Immature natural killer cell (primary cell): ENCODE data around the gene POGLUT2. TPM values are rescaled to one million over a fixed set of nuclear protein-coding genes. Genes with fewer than 3 reads are reported as not detected.
A peak's percentile ranks its signal among the peaks of the same experiment; 100 is the strongest.

Source experiments
- DNase-seq, 3 donors: peaks; one replicate each; pipeline ENCODE4 v3.0.0; 2022; ENCODE audit warnings: mixed read lengths in 1 of 3
- H3K27ac Mint-ChIP-seq, 6 donors: one replicate each; pipeline ENCODE4 v1.8.0; 2020; ENCODE audit warnings: mixed read lengths in 6 of 6, mild to moderate bottlenecking in 5 of 6, inconsistent platforms in 4 of 6, moderate library complexity in 3 of 6
- H3K27me3 Mint-ChIP-seq, 3 donors: one replicate each; pipeline ENCODE4 v1.8.0; 2020 to 2021; ENCODE audit warnings: low read depth in 3 of 3, mild to moderate bottlenecking in 3 of 3, mixed read lengths in 3 of 3, moderate library complexity in 3 of 3, inconsistent platforms in 1 of 3
- H3K36me3 Mint-ChIP-seq, 3 donors: one replicate each; pipeline ENCODE4 v1.8.0; 2020; ENCODE audit warnings: mixed read lengths in 3 of 3, inconsistent platforms in 2 of 3, mild to moderate bottlenecking in 2 of 3
- H3K4me1 Mint-ChIP-seq, 2 donors: one replicate each; pipeline ENCODE4 v1.8.0; 2020; ENCODE audit warnings: inconsistent platforms in 2 of 2, mild to moderate bottlenecking in 2 of 2, mixed read lengths in 2 of 2, moderate library complexity in 1 of 2
- H3K4me3 Mint-ChIP-seq, 5 donors: one replicate each; pipeline ENCODE4 v1.8.0; 2020; ENCODE audit warnings: mild to moderate bottlenecking in 5 of 5, mixed read lengths in 5 of 5, inconsistent platforms in 3 of 5, moderate library complexity in 3 of 5
- H3K9me3 Mint-ChIP-seq, 6 donors: one replicate each; pipeline ENCODE4 v1.8.0; 2020; ENCODE audit warnings: mild to moderate bottlenecking in 6 of 6, mixed read lengths in 6 of 6, inconsistent platforms in 4 of 6, moderate library complexity in 3 of 6
- polyA plus RNA-seq, 3 donors: library from polyadenylated mRNA; unstranded; fragments of 300-500 nt; fragmentation: Illumina TruSeq; gene quantifications; one replicate each; pipeline ENCODE4 v1.2.3, GENCODE V29; 2021

The POGLUT2 gene
- polyA plus RNA-seq, 3 donors from 2014 or later, result 1.2 to 4.2 (median 1.7) TPM

GRCh38 chr13:102771298-102772041 is 27.3 kb downstream of the POGLUT2 start:
- H3K4me3 Mint-ChIP-seq, result peak overlapping the region; percentile 14 to 98 (median 90)
- H3K4me1 Mint-ChIP-seq, result peaks cover 36 to 51% of the 10 kb centered on the region in 2 donors
- H3K36me3 Mint-ChIP-seq, result peaks cover 0 to 6% (median 5%) of the 10 kb centered on the region in 3 donors
- peak overlapping the region in 5 of 6 donors; percentile 11 to 93 (median 46) for H3K27ac Mint-ChIP-seq
- no peak for DNase-seq
- H3K9me3 Mint-ChIP-seq, result no peaks in the 10 kb centered on the region
- H3K27me3 Mint-ChIP-seq, result peaks cover 4 to 14% (median 14%) of the 10 kb centered on the region in 3 donors

GRCh38 chr13:102770435-102770834 is 28.3 kb downstream of the POGLUT2 start:
- Mint-ChIP-seq H3K4me3 (no peak overlapping the region), H3K27ac (peak overlapping the region in 1 of 6 donors; percentile 43), H3K27me3 (peaks cover 4 to 14% (median 14%) of the 10 kb centered on the region in 3 donors), H3K36me3 (peaks cover 0 to 8% (median 6%) of the 10 kb centered on the region in 3 donors), H3K4me1 (peaks cover 36 to 51% of the 10 kb centered on the region in 2 donors), H3K9me3 (no peaks in the 10 kb centered on the region)
- DNase-seq, result no peak

GRCh38 chr13:102769679-102770078 is 29.1 kb downstream of the POGLUT2 start:
- Mint-ChIP-seq H3K36me3 (peaks cover 0 to 11% (median 6%) of the 10 kb centered on the region in 3 donors), H3K27me3 (peaks cover 4 to 14% (median 13%) of the 10 kb centered on the region in 3 donors), H3K9me3 (no peaks in the 10 kb centered on the region), H3K4me1 (peaks cover 30 to 46% of the 10 kb centered on the region in 2 donors), H3K27ac (peak overlapping the region in 1 of 6 donors; percentile 19), H3K4me3 (no peak overlapping the region)
- no peak for DNase-seq

- H3K36me3 Mint-ChIP-seq, result peaks cover 0 to 11% (median 6%) of the 10 kb centered on the region in 3 donors
- H3K9me3 Mint-ChIP-seq, result no peaks in the 10 kb centered on the region
- H3K4me3 Mint-ChIP-seq, result no peak overlapping the region
- peaks cover 23 to 38% of the 10 kb centered on the region in 2 donors for H3K4me1 Mint-ChIP-seq
- peaks cover 4 to 11% (median 5%) of the 10 kb centered on the region in 3 donors for H3K27me3 Mint-ChIP-seq
- no peak overlapping the region for H3K27ac Mint-ChIP-seq
- no peak for DNase-seq
Observed at GRCh38 chr13:102768909-102769308, 29.9 kb downstream of the POGLUT2 start.

- H3K9me3 Mint-ChIP-seq, result no peaks in the 10 kb centered on the region
- H3K27ac Mint-ChIP-seq, result no peak overlapping the region
- no peak for DNase-seq
- H3K4me3 Mint-ChIP-seq, result no peak overlapping the region
- H3K27me3 Mint-ChIP-seq, result peaks cover 0 to 2% (median 0%) of the 10 kb centered on the region in 3 donors
- H3K36me3 Mint-ChIP-seq, result peaks cover 0 to 11% (median 6%) of the 10 kb centered on the region in 3 donors
- no peaks in the 10 kb centered on the region for H3K4me1 Mint-ChIP-seq
Observed at GRCh38 chr13:102763741-102764140, 35.0 kb downstream of the POGLUT2 start.

- Mint-ChIP-seq H3K36me3 (peaks cover 0 to 4% (median 0%) of the 10 kb centered on the region in 3 donors), H3K27me3 (peaks cover 0 to 2% (median 0%) of the 10 kb centered on the region in 3 donors), H3K27ac (no peak overlapping the region), H3K9me3 (no peaks in the 10 kb centered on the region), H3K4me1 (no peaks in the 10 kb centered on the region), H3K4me3 (no peak overlapping the region)
- no peak for DNase-seq
Observed at GRCh38 chr13:102761071-102761470, 37.7 kb downstream of the POGLUT2 start.

- Mint-ChIP-seq H3K4me1 (no peaks in the 10 kb centered on the region), H3K27ac (no peak overlapping the region), H3K9me3 (no peaks in the 10 kb centered on the region), H3K27me3 (peaks cover 0 to 2% (median 0%) of the 10 kb centered on the region in 3 donors), H3K36me3 (no peaks in the 10 kb centered on the region), H3K4me3 (no peak overlapping the region)
- no peak for DNase-seq
Observed at GRCh38 chr13:102758842-102759241, 39.9 kb downstream of the POGLUT2 start.

- H3K27me3 Mint-ChIP-seq, result peaks cover 0 to 2% (median 2%) of the 10 kb centered on the region in 3 donors
- no peaks in the 10 kb centered on the region for H3K9me3 Mint-ChIP-seq
- no peak overlapping the region for H3K4me3 Mint-ChIP-seq
- DNase-seq, result no peak
- no peaks in the 10 kb centered on the region for H3K4me1 Mint-ChIP-seq
- H3K36me3 Mint-ChIP-seq, result peaks cover 0 to 3% (median 0%) of the 10 kb centered on the region in 3 donors
- H3K27ac Mint-ChIP-seq, result no peak overlapping the region
Observed at GRCh38 chr13:102757006-102757405, 41.8 kb downstream of the POGLUT2 start.

GRCh38 chr13:102751886-102752285 is 46.9 kb downstream of the POGLUT2 start:
- no peak for DNase-seq
- Mint-ChIP-seq H3K36me3 (peaks cover 0 to 9% (median 3%) of the 10 kb centered on the region in 3 donors), H3K9me3 (no peaks in the 10 kb centered on the region), H3K4me3 (no peak overlapping the region), H3K27me3 (peaks cover 2 to 9% (median 5%) of the 10 kb centered on the region in 3 donors), H3K4me1 (no peaks in the 10 kb centered on the region), H3K27ac (no peak overlapping the region)

- Mint-ChIP-seq H3K9me3 (peaks cover 0 to 4% (median 0%) of the 10 kb centered on the region in 6 donors), H3K36me3 (peaks cover 0 to 3% (median 0%) of the 10 kb centered on the region in 3 donors), H3K27me3 (peaks cover 0 to 25% (median 0%) of the 10 kb centered on the region in 3 donors), H3K4me3 (no peak overlapping the region), H3K27ac (no peak overlapping the region), H3K4me1 (no peaks in the 10 kb centered on the region)
- no peak for DNase-seq
Observed at GRCh38 chr13:102742506-102742905, 56.3 kb downstream of the POGLUT2 start.

- H3K4me1 Mint-ChIP-seq, result no peaks in the 10 kb centered on the region
- peaks cover 0 to 4% (median 0%) of the 10 kb centered on the region in 6 donors for H3K9me3 Mint-ChIP-seq
- peaks cover 0 to 3% (median 0%) of the 10 kb centered on the region in 3 donors for H3K36me3 Mint-ChIP-seq
- DNase-seq, result no peak
- H3K27me3 Mint-ChIP-seq, result peaks cover 0 to 24% (median 0%) of the 10 kb centered on the region in 3 donors
- no peak overlapping the region for H3K4me3 Mint-ChIP-seq
- H3K27ac Mint-ChIP-seq, result no peak overlapping the region
Observed at GRCh38 chr13:102742101-102742500, 56.7 kb downstream of the POGLUT2 start.

Other genes with a start within 250 kb of the POGLUT2 start
- 10 to 100 TPM; 15.1 to 57.4 (median 37.6) TPM for gene TPP2, start 202.0 kb downstream of the POGLUT2 start, polyA plus RNA-seq
- not detected for gene METTL21C, start 103.9 kb downstream of the POGLUT2 start, polyA plus RNA-seq
- gene TEX30, start 25.2 kb downstream of the POGLUT2 start, polyA plus RNA-seq, result 10 to 100 TPM; 24.3 to 30.8 (median 24.5) TPM
- gene BIVM, start 143 bp upstream of the POGLUT2 start, polyA plus RNA-seq, result 10 to 100 TPM; 13.3 to 20.1 (median 13.6) TPM
- gene ERCC5, start 47.1 kb upstream of the POGLUT2 start, polyA plus RNA-seq, result 10 to 100 TPM; 24.2 to 67.6 (median 36.3) TPM